PC-3 (cell line): Measurements from ENCODE around the gene SLC45A3.

ENCODE experiments used
- CTCF ChIP-seq: fragments of 300-600 bp; sonication (generic); conservative IDR thresholded peaks from 2 replicates; pipeline ENCODE4 v1.5.1; 2017; ENCODE audit warnings: antibody characterized with exemption, low read depth, mild to moderate bottlenecking, low read length
- EZH2 ChIP-seq: fragments of 300-600 bp; sonication (generic); IDR thresholded peaks from one replicate; pipeline ENCODE4 v1.6.1; 2017; ENCODE audit warnings: antibody characterized with exemption, mild to moderate bottlenecking, low read length; ENCODE audit not compliant: unreplicated experiment

GRCh38 chr1:205699416-205699815 lies 19.1 kb upstream of the SLC45A3 start:
- TF ChIP-seq CTCF (no peak), EZH2 (no peak)
